ENCODE results near the gene TMEM205.
"Not testable (repeated sequence)": the region's sequence is repeated elsewhere in the genome, so short reads cannot be mapped to it uniquely, and the experiment has no call there.

TMEM205 gene

DNA sequence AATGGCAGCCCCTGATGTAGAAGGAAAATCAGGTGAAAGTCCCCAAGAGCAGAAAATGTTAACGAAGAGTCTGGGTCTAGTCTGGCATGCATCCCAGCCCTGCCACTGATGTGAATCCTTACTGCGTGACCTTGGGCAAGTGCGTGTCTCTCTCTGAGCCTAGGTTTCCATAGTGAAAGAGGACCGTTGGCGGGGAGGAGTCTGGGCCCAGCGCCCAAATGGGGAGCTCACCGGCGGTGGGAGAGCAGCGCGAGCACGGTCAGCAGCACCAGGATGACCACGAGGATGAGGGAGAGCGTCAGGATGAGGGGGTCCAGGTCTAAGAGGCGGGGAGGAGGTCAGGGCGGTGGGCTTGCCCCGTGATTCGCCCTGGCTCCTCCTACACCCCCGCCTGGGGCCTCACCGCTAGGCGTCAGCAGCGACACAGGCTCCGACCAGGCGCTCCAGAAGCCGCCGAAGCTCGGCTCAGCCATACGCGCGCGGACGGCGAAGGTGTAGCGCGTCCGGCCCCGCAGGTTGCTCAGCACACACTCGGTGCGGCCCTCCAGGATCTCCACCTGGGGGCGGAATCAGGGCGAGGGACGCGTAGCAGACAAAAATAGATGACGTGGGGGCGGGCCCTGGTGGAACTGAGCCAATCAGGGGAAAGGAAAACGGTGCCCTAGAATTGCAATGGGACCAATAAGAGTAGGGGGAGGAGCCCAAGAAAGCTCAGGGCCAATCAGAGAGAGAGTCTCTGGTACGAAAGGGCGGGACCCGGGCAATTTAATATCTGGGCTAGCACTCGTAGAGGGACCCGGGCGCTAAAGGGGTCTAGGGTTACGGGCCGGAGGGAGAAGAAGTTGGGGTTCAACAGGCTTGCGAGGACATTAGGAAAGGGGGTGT is 34.8 kb upstream of the TMEM205 start:
- Histone ChIP-seq H3K4me2 (peak overlapping the region; percentile 66 to 93 (median 86)), H3K36me3 (peaks cover 0 to 17% (median 0%) of the 10 kb centered on the region in 11 experiments; a peak in 3 of 22 replicates), H3K9ac (peak overlapping the region; percentile 53 to 79 (median 74)), H3K9me3 (replicated peaks in 1 of 11) (no peaks in the 10 kb centered on the region), H3K4me3 (peak overlapping the region; percentile 51 to 75 (median 62)), H4K20me1 (peaks cover 0 to 12% (median 0%) of the 10 kb centered on the region in 11 experiments; a peak in 4 of 22 replicates), H3K4me1 (peaks cover 49 to 85% (median 73%) of the 10 kb centered on the region in 10 experiments), H3K27ac (peak overlapping the region in 10 of 11 experiments; percentile 54 to 80 (median 68); a peak in 19 of 22 replicates), H3K27me3 (peaks cover 0 to 16% (median 8%) of the 10 kb centered on the region in 11 experiments; a peak in 11 of 22 replicates)
- TF ChIP-seq Cebpa-rat (IDR thresholded peaks at IDR 0.05), result no peak

GRCh38 chr19:11379857-11380350 is 33.8 kb upstream of the TMEM205 start:
- peaks cover 52 to 87% (median 78%) of the 10 kb centered on the region in 10 experiments for H3K4me1 ChIP-seq
- H3K27me3 ChIP-seq, result peaks cover 0 to 16% (median 8%) of the 10 kb centered on the region in 11 experiments; a peak in 11 of 22 replicates
- H3K9ac ChIP-seq, result 0 out of 22 replicates have a peak overlapping the region, but pooled peaks of 1 of the 11 experiments have one; percentile 79
- peaks cover 0 to 21% (median 0%) of the 10 kb centered on the region in 11 experiments; a peak in 3 of 22 replicates for H3K36me3 ChIP-seq
- TF ChIP-seq Cebpa-rat (IDR thresholded peaks at IDR 0.05), result no peak
- H3K4me2 ChIP-seq, result peak overlapping the region; percentile 66 to 93 (median 86); a peak in 19 of 22 replicates
- no peaks in the 10 kb centered on the region for H3K9me3 ChIP-seq (replicated peaks in 1 of 11)
- H3K4me3 ChIP-seq, result peak overlapping the region in 1 of 10 experiments; percentile 51; a peak in 1 of 20 replicates
- H4K20me1 ChIP-seq, result peaks cover 0 to 12% (median 0%) of the 10 kb centered on the region in 11 experiments; a peak in 4 of 22 replicates
- H3K27ac ChIP-seq, result peak overlapping the region in 3 of 11 experiments; percentile 71 to 80 (median 73); a peak in 2 of 22 replicates

DNA sequence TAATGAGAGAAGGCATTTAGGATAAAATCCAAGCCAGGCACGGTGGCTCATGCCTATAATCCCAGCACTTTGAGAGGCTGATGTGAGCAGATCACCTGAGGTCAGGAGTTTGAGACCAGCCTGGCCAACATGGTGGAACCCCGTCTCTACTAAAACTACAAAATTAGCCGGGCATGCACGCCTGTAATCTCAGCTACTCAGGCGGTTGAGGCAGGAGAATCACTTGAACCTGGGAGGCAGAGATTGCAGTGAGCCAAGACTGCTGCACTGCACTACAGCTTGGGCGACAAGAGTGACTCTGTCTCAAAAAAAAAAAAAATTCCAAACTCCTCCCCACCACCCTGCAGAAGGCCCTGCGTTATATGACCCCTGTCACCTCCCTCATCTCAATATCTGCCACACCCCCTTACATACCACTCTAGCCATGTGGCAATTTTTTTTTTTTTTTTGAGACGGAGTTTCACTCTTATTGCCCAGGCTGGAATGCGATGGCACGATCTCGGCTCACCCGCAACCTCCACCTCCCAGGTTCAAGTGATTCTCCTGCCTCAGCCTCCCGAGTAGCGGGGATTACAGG is 33.3 kb upstream of the TMEM205 start:
- H4K20me1 ChIP-seq, result peaks cover 0 to 12% (median 0%) of the 10 kb centered on the region in 11 experiments; a peak in 4 of 22 replicates
- H3K36me3 ChIP-seq, result peaks cover 0 to 21% (median 0%) of the 10 kb centered on the region in 11 experiments; a peak in 3 of 22 replicates
- peak overlapping the region in 3 of 11 experiments; percentile 84 to 100 (median 99); a peak in 1 of 22 replicates for H3K4me2 ChIP-seq
- not testable (repeated sequence) for H3K9ac ChIP-seq; H3K9me3 ChIP-seq (replicated peaks in 1 of 11); H3K4me3 ChIP-seq; H3K27ac ChIP-seq
- peaks cover 52 to 82% (median 72%) of the 10 kb centered on the region in 10 experiments for H3K4me1 ChIP-seq
- peaks cover 0 to 16% (median 8%) of the 10 kb centered on the region in 11 experiments; a peak in 11 of 22 replicates for H3K27me3 ChIP-seq

GRCh38 chr19:11378319-11379189 is 32.5 kb upstream of the TMEM205 start:
- peaks cover 0 to 21% (median 0%) of the 10 kb centered on the region in 11 experiments; a peak in 3 of 22 replicates for H3K36me3 ChIP-seq
- H3K4me3 ChIP-seq, result no peak overlapping the region
- H3K4me1 ChIP-seq, result peaks cover 59 to 82% (median 72%) of the 10 kb centered on the region in 10 experiments
- peaks cover 0 to 12% (median 8%) of the 10 kb centered on the region in 11 experiments; a peak in 11 of 22 replicates for H3K27me3 ChIP-seq
- H3K4me2 ChIP-seq, result peak overlapping the region; percentile 71 to 100 (median 99)
- H4K20me1 ChIP-seq, result peaks cover 0 to 12% (median 0%) of the 10 kb centered on the region in 11 experiments; a peak in 4 of 22 replicates
- H3K9me3 ChIP-seq (replicated peaks in 1 of 11), result no peaks in the 10 kb centered on the region
- no peak for TF ChIP-seq Cebpa-rat (IDR thresholded peaks at IDR 0.05)
- H3K27ac ChIP-seq, result peak overlapping the region in 9 of 11 experiments; percentile 33 to 95 (median 67); a peak in 12 of 22 replicates
- H3K9ac ChIP-seq, result peak overlapping the region in 7 of 11 experiments; percentile 9 to 50 (median 46); a peak in 9 of 22 replicates

DNA sequence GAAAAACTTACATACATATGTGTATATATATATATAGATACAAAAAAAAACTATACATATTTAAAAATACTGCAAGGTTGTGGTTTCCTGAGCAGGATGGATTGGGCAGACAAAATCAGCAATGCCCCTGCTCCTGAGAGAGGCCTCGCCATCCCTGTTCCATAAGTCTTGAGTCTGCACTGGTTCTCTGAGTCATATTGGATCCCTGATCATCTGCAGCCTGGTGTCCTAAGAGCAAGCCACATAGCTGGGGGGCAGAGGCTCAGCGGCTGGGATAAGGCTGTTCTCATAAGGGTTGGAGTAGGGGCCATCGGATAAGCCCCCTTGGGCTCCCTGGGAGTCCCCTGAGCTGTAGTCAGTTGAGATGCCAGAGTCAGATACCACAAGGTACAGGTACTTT is 31.7 kb upstream of the TMEM205 start:
- peak overlapping the region; percentile 71 to 100 (median 99) for H3K4me2 ChIP-seq
- H3K36me3 ChIP-seq, result peaks cover 0 to 21% (median 0%) of the 10 kb centered on the region in 11 experiments; a peak in 3 of 22 replicates
- H3K27me3 ChIP-seq, result peaks cover 0 to 4% (median 2%) of the 10 kb centered on the region in 11 experiments; a peak in 7 of 22 replicates
- H3K4me3 ChIP-seq, result peak overlapping the region in 1 of 10 experiments; percentile 17; a peak in 1 of 20 replicates
- H3K4me1 ChIP-seq, result peaks cover 62 to 82% (median 70%) of the 10 kb centered on the region in 10 experiments
- no peaks in the 10 kb centered on the region for H3K9me3 ChIP-seq (replicated peaks in 1 of 11)
- peak overlapping the region in 10 of 11 experiments; percentile 33 to 95 (median 68); a peak in 18 of 22 replicates for H3K27ac ChIP-seq
- H3K9ac ChIP-seq, result peak overlapping the region in 8 of 11 experiments; percentile 7 to 50 (median 37); a peak in 12 of 22 replicates
- no peak for TF ChIP-seq Cebpa-rat (IDR thresholded peaks at IDR 0.05)
- peaks cover 0 to 12% (median 0%) of the 10 kb centered on the region in 11 experiments; a peak in 4 of 22 replicates for H4K20me1 ChIP-seq

GRCh38 chr19:11377237-11377636 is 31.2 kb upstream of the TMEM205 start:
- Histone ChIP-seq H3K27me3 (no peaks in the 10 kb centered on the region), H3K4me2 (peak overlapping the region; percentile 71 to 100 (median 99)), H3K4me3 (peak overlapping the region in 1 of 10 experiments; percentile 76; a peak in 2 of 20 replicates), H3K9ac (peak overlapping the region in 6 of 11 experiments; percentile 13 to 49 (median 29); a peak in 7 of 22 replicates), H3K4me1 (peaks cover 61 to 79% (median 69%) of the 10 kb centered on the region in 10 experiments), H3K9me3 (replicated peaks in 1 of 11) (no peaks in the 10 kb centered on the region), H3K36me3 (peaks cover 0 to 21% (median 0%) of the 10 kb centered on the region in 11 experiments; a peak in 3 of 22 replicates), H3K27ac (peak overlapping the region; percentile 33 to 95 (median 67); a peak in 20 of 22 replicates), H4K20me1 (peaks cover 0 to 12% (median 0%) of the 10 kb centered on the region in 11 experiments; a peak in 4 of 22 replicates)
- TF ChIP-seq Cebpa-rat (IDR thresholded peaks at IDR 0.05), result no peak

GRCh38 chr19:11375143-11375948 is 29.3 kb upstream of the TMEM205 start:
- peak overlapping the region; percentile 95 to 100 (median 99) for H3K4me2 ChIP-seq
- peaks cover 0 to 21% (median 0%) of the 10 kb centered on the region in 11 experiments; a peak in 3 of 22 replicates for H3K36me3 ChIP-seq
- peaks cover 48 to 63% (median 56%) of the 10 kb centered on the region in 10 experiments for H3K4me1 ChIP-seq
- 0 out of 22 replicates have a peak, but pooled peaks cover 0 to 6% (median 0%) of the 10 kb centered on the region in 11 experiments for H4K20me1 ChIP-seq
- TF ChIP-seq Cebpa-rat (IDR thresholded peaks at IDR 0.05), result no peak
- H3K27me3 ChIP-seq, result no peaks in the 10 kb centered on the region
- H3K4me3 ChIP-seq, result peak overlapping the region; percentile 59 to 76 (median 68)
- peak overlapping the region; percentile 49 to 96 (median 91) for H3K27ac ChIP-seq
- H3K9ac ChIP-seq, result peak overlapping the region; percentile 76 to 94 (median 89)
- no peaks in the 10 kb centered on the region for H3K9me3 ChIP-seq (replicated peaks in 1 of 11)
